HL-60 (cell line): Measurements from ENCODE around the gene BLM.

Experiments
- GABPA ChIP-seq: IDR thresholded peaks from 2 replicates; pipeline ENCODE4 v1.6.1; 2012; ENCODE audit warnings: low read depth
- POLR2AphosphoS5 ChIP-seq: IDR thresholded peaks from 2 replicates; pipeline ENCODE4 v1.6.1; 2012; ENCODE audit warnings: low read depth
- TF ChIP-seq, protein P1 (sequence below): IDR thresholded peaks from one replicate; pipeline ENCODE4 v1.5.1; 2011; ENCODE audit warnings: low read length, control low read depth, inconsistent platforms; ENCODE audit not compliant: insufficient read depth
- TF ChIP-seq, protein P2 (sequence below): IDR thresholded peaks from 2 replicates; pipeline ENCODE4 v1.6.1; 2012; ENCODE audit warnings: low read depth; ENCODE audit not compliant: insufficient replicate concordance

DNA sequence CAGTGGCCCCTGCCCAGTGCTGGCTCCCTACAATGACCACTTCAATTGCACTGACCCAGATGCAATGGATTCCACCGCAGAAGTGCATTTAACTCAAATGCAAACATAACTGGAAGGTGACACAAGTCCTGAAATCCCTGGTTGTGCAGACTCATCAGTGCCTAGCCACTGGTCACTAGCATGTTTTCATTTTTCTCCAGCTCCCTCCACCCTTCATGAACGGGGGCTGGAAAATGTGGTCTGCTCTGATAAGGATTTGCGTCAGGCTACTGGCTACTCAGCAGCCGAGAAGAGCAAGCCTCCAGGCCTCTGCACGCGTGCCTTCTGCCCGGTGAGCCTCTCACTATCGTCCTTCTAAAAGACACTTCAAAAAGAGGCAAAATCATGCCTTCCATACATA, 123.8 kb downstream of the BLM start:
- TF ChIP-seq, protein P1, sequence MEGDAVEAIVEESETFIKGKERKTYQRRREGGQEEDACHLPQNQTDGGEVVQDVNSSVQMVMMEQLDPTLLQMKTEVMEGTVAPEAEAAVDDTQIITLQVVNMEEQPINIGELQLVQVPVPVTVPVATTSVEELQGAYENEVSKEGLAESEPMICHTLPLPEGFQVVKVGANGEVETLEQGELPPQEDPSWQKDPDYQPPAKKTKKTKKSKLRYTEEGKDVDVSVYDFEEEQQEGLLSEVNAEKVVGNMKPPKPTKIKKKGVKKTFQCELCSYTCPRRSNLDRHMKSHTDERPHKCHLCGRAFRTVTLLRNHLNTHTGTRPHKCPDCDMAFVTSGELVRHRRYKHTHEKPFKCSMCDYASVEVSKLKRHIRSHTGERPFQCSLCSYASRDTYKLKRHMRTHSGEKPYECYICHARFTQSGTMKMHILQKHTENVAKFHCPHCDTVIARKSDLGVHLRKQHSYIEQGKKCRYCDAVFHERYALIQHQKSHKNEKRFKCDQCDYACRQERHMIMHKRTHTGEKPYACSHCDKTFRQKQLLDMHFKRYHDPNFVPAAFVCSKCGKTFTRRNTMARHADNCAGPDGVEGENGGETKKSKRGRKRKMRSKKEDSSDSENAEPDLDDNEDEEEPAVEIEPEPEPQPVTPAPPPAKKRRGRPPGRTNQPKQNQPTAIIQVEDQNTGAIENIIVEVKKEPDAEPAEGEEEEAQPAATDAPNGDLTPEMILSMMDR: no peak
- TF ChIP-seq POLR2AphosphoS5 (no peak), GABPA (no peak)
- TF ChIP-seq, protein P2, sequence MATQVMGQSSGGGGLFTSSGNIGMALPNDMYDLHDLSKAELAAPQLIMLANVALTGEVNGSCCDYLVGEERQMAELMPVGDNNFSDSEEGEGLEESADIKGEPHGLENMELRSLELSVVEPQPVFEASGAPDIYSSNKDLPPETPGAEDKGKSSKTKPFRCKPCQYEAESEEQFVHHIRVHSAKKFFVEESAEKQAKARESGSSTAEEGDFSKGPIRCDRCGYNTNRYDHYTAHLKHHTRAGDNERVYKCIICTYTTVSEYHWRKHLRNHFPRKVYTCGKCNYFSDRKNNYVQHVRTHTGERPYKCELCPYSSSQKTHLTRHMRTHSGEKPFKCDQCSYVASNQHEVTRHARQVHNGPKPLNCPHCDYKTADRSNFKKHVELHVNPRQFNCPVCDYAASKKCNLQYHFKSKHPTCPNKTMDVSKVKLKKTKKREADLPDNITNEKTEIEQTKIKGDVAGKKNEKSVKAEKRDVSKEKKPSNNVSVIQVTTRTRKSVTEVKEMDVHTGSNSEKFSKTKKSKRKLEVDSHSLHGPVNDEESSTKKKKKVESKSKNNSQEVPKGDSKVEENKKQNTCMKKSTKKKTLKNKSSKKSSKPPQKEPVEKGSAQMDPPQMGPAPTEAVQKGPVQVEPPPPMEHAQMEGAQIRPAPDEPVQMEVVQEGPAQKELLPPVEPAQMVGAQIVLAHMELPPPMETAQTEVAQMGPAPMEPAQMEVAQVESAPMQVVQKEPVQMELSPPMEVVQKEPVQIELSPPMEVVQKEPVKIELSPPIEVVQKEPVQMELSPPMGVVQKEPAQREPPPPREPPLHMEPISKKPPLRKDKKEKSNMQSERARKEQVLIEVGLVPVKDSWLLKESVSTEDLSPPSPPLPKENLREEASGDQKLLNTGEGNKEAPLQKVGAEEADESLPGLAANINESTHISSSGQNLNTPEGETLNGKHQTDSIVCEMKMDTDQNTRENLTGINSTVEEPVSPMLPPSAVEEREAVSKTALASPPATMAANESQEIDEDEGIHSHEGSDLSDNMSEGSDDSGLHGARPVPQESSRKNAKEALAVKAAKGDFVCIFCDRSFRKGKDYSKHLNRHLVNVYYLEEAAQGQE: no peak
